A549 (cell line): ENCODE measurements around the gene RSRC1.

Source experiments
- E2F6 ChIP-seq: IDR thresholded peaks from 2 replicates; pipeline ENCODE4 v1.6.1; 2012; ENCODE audit warnings: low read depth, borderline replicate concordance
- EP300 ChIP-seq, 2 experiments: fragments of >200 bp; sonication (Bioruptor Twin); formaldehyde crosslinking; IDR thresholded peaks; 2 replicates in 1 of 2; 3 replicates in 1 of 2; pipeline ENCODE4 v1.6.1; 2016 to 2017
- MAX ChIP-seq: IDR thresholded peaks from 2 replicates; pipeline ENCODE4 v1.6.1; 2012
- POLR2A ChIP-seq: IDR thresholded peaks from 2 replicates; pipeline ENCODE4 v1.6.1; 2012; ENCODE audit warnings: mild to moderate bottlenecking, low read length

GRCh38 chr3:158540066-158540465 is 430.2 kb downstream of the RSRC1 start:
- TF ChIP-seq E2F6 = no peak
- no peak for TF ChIP-seq EP300 (IDR thresholded peaks at IDR 0.05)
- no peak for TF ChIP-seq MAX
- TF ChIP-seq POLR2A = no peak
